HG03139 (cell line): ENCODE results near the gene HTRA3.

ENCODE experiments used
- ATAC-seq: cut with Tn5 transposase; IDR thresholded peaks from one replicate; pipeline ENCODE4 v1.9.1; 2021; ENCODE audit not compliant: unreplicated experiment

Gene HTRA3

GRCh38 chr4:8245884-8246833, 23.4 kb upstream of the HTRA3 start:
- ATAC-seq: no peak

GRCh38 chr4:8247047-8247930, 22.3 kb upstream of the HTRA3 start:
- no peak for ATAC-seq

GRCh38 chr4:8248091-8248490, 21.5 kb upstream of the HTRA3 start:
- ATAC-seq: no peak

- ATAC-seq: no peak
These were observed 19.3 kb upstream of the HTRA3 start for GRCh38 chr4:8250227-8250626.

- ATAC-seq: no peak
These were observed 18.9 kb upstream of the HTRA3 start for GRCh38 chr4:8250637-8251036.

GRCh38 chr4:8251110-8251883, 18.3 kb upstream of the HTRA3 start:
- ATAC-seq: no peak

GRCh38 chr4:8252301-8253173, 17.0 kb upstream of the HTRA3 start:
- no peak for ATAC-seq

- no peak for ATAC-seq
These were observed 15.5 kb upstream of the HTRA3 start for GRCh38 chr4:8254076-8254475.

GRCh38 chr4:8255698-8256441, 13.7 kb upstream of the HTRA3 start:
- ATAC-seq: no peak

GRCh38 chr4:8257854-8258253, 11.7 kb upstream of the HTRA3 start:
- ATAC-seq: no peak

GRCh38 chr4:8258552-8259212, 10.9 kb upstream of the HTRA3 start:
- ATAC-seq: no peak

GRCh38 chr4:8259743-8260430, 9.7 kb upstream of the HTRA3 start:
- no peak for ATAC-seq

GRCh38 chr4:8260656-8261111, 8.9 kb upstream of the HTRA3 start:
- no peak for ATAC-seq

GRCh38 chr4:8261851-8262535, 7.6 kb upstream of the HTRA3 start:
- no peak for ATAC-seq

GRCh38 chr4:8262637-8263322, 6.8 kb upstream of the HTRA3 start:
- ATAC-seq: no peak

- ATAC-seq: no peak
These were observed 6.2 kb upstream of the HTRA3 start for GRCh38 chr4:8263397-8263796.

GRCh38 chr4:8264106-8264505, 5.4 kb upstream of the HTRA3 start:
- no peak for ATAC-seq
